Left cardiac atrium (tissue), 4 donors: ENCODE data around the gene DALRD3. TPM values are rescaled to one million over a fixed set of nuclear protein-coding genes. Genes with fewer than 3 reads are reported as not detected.
A peak's percentile ranks its signal among the peaks of the same experiment; 100 is the strongest.

Source experiments
- ATAC-seq, 2 donors: fragments of 200-7000 bp; cut with Tn5 transposase; one replicate each; pipeline ENCODE4 v1.9.1; 2020; ENCODE audit warnings: mild to moderate bottlenecking in 2 of 2, moderate library complexity in 2 of 2
- DNase-seq: peaks from one replicate; pipeline ENCODE4 v3.0.0-alpha.2; 2020
- intact Hi-C, 2 donors: fragments of 100-400 bp; cut with DNase I; formaldehyde crosslinking; loops; one replicate each; pipeline versions ENCODE4 v1.14.1 to v1.15.1; 2022 to 2023
- long read RNA-seq: library from polyadenylated mRNA; unstranded; transcript quantifications from one replicate; pipeline ENCODE4 v2.0.0, GENCODE V29; 2021
- total RNA-seq, 2 donors: library from RNA; stranded (reverse); fragmentation: NEBNext Ultra II Directional; extraction: Animal tissue kit (Norgen Biotek cat#: 25700); gene quantifications; one replicate each; pipeline ENCODE4 v1.2.1, GENCODE V29; 2021
- donor health status: DM: no; HTN: yes; CAD: no.
- donor health status: DM: no; HTN: yes; CAD: no; lungs with severe emphysema.
- donor health status: DM: yes; HTN: yes; CAD: no.
- donor health status: Dilated cardiomyopathy.

Gene DALRD3
- total RNA-seq, result 10 to 100 TPM in 1 of 2 donors, 1 to 10 TPM in 1; 9.8 to 10.1 TPM
- long read RNA-seq, transcript DALRD3-202 (12 exons, 1,739 nt), result major isoform, 6 of 17 reads
- long read RNA-seq, partial matches to known transcripts, result 2 of 17 reads
- long read RNA-seq, other reads (novel, unspliced or antisense), result 7 of 17 reads

- DNase-seq (peak; percentile 72), ATAC-seq (peak; percentile 8 to 11)
- intact Hi-C loops, result no loop called here
Measured at GRCh38 chr3:49017971-49018706, at the start of gene DALRD3. TSS of gene DALRD3 (minus strand) at chr3:49018580. CDS start at chr3:49018564, 16 bp downstream.

GRCh38 chr3:49058011-49058410 is 39.6 kb upstream of the DALRD3 start:
- DNase-seq (no peak), ATAC-seq (no peak)
- intact Hi-C loops, result no loop called here

GRCh38 chr3:49057268-49057667 is 38.9 kb upstream of the DALRD3 start:
- intact Hi-C loops, result no loop called here
- DNase-seq (no peak), ATAC-seq (no peak)

- DNase-seq, result no peak
- intact Hi-C loops, result no loop called here
Measured at GRCh38 chr3:49054344-49054862, 36.0 kb upstream of the DALRD3 start.

GRCh38 chr3:49053543-49053942 is 35.2 kb upstream of the DALRD3 start:
- DNase-seq (no peak), ATAC-seq (no peak)
- intact Hi-C loops, result no loop called here

More at GRCh38 chr3:49054344-49054862, 36.0 kb upstream of the DALRD3 start:
- no peak for ATAC-seq

- DNase-seq (no peak), ATAC-seq (no peak)
- intact Hi-C loops, result no loop called here
Measured at GRCh38 chr3:49035281-49035680, 16.9 kb upstream of the DALRD3 start.

GRCh38 chr3:49034650-49035049 is 16.3 kb upstream of the DALRD3 start:
- DNase-seq (no peak), ATAC-seq (no peak)
- intact Hi-C loops, result no loop called here

- DNase-seq, result no peak
- peak in 1 of 2 donors; percentile 5 for ATAC-seq
- intact Hi-C loops, result no loop called here
Measured at GRCh38 chr3:49032646-49033304, 14.4 kb upstream of the DALRD3 start.

- intact Hi-C loops, result no loop called here
Measured at GRCh38 chr3:49030321-49030720, 11.9 kb upstream of the DALRD3 start.

GRCh38 chr3:49029563-49029884 is 11.1 kb upstream of the DALRD3 start:
- intact Hi-C loops, result no loop called here
- ATAC-seq (no peak), DNase-seq (no peak)

More at GRCh38 chr3:49030321-49030720, 11.9 kb upstream of the DALRD3 start:
- DNase-seq (no peak), ATAC-seq (no peak)

- DNase-seq (peak; percentile 95), ATAC-seq (peak; percentile 92 to 97)
- intact Hi-C loops, result no loop called here
Measured at GRCh38 chr3:49028673-49029562, 10.5 kb upstream of the DALRD3 start, which contains the start of gene IMPDH2. TSS of gene IMPDH2 (minus strand) at chr3:49029398. CDS start at chr3:49029350, 48 bp downstream.

GRCh38 chr3:49028298-49028672 is 9.9 kb upstream of the DALRD3 start:
- ATAC-seq (no peak), DNase-seq (no peak)
- intact Hi-C loops, result no loop called here

- intact Hi-C loops, result no loop called here
- DNase-seq (no peak), ATAC-seq (no peak)
Measured at GRCh38 chr3:49027634-49028033, 9.3 kb upstream of the DALRD3 start.

GRCh38 chr3:49026536-49026935 is 8.2 kb upstream of the DALRD3 start:
- ATAC-seq (no peak), DNase-seq (no peak)
- intact Hi-C loops, result no loop called here

- intact Hi-C loops, result no loop called here
- DNase-seq (no peak), ATAC-seq (no peak)
Measured at GRCh38 chr3:49025793-49026520, 7.6 kb upstream of the DALRD3 start.

GRCh38 chr3:49025005-49025792 is 6.8 kb upstream of the DALRD3 start:
- DNase-seq (no peak), ATAC-seq (no peak)
- intact Hi-C loops, result no loop called here

GRCh38 chr3:49024449-49024848 is 6.1 kb upstream of the DALRD3 start:
- DNase-seq (no peak), ATAC-seq (no peak)
- intact Hi-C loops, result no loop called here

- no peak for ATAC-seq
- DNase-seq, result no peak
- intact Hi-C loops, result no loop called here
Measured at GRCh38 chr3:49023775-49024174, 5.4 kb upstream of the DALRD3 start.
